ENCODE measurements around the gene CRB3. TPM values are rescaled to one million over a fixed set of nuclear protein-coding genes. Genes with fewer than 3 reads are reported as not detected.

Gene CRB3
- total and polyA plus RNA-seq, 9 of the 15 experiments (the other 6 are each of a cell fraction or from before 2014, with no cell fraction given), result 0.49 TPM; not detected in 8

DNA sequence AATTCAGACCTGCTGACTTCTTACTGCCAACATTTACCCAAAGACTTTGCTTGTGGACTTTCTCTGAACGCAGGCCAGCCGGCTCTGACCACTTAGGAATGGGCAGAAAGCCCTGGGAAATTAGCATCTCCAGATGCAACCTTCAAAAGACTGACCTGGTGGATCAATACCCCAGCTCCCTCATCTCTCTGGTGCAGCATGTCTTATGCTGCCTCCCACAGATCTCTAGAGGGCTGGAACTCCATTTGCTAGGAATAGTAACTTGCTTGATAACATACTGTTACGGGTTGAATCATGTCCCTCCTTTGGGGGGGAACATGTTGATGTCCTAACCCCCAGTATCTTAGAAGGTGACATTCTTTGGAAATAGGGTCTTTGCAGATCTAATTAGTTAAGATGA, 17.6 kb upstream of the CRB3 start:
- CTCF ChIA-PET (ENCODE audit: low intra/inter-chr PET ratio), result no interaction called here
- no peaks in the 10 kb centered on the region for H3K79me2 ChIP-seq (ENCODE audit: control insufficient read depth, insufficient read depth, low read length)
- no peaks in the 10 kb centered on the region; a peak in 1 of 5 replicates for H3K4me1 ChIP-seq (replicated peaks in 1 of 2; ENCODE audit: control insufficient read depth in 2 of 2, insufficient read depth in 2 of 2, low read length in 2 of 2)
- 86% methylated on average over 3 of the region's 3 CpGs for WGBS (ENCODE audit: insufficient coverage, low coverage, missing lambda C conversion rate)
- no peak for ATAC-seq
- H4K20me1 ChIP-seq (replicated peaks; ENCODE audit: control insufficient read depth, insufficient read depth, low read length), result no peaks in the 10 kb centered on the region
- in situ Hi-C loops (cut with MboI), result no loop called here
- intact Hi-C loops (cut with micrococcal nuclease), result no loop called here
- no peaks in the 10 kb centered on the region for H3K9me1 ChIP-seq (ENCODE audit: control insufficient read depth, insufficient read depth, low read length)
- no peak for FAIRE-seq
- TF ChIP-seq BRD9 (IDR thresholded peaks at IDR 0.05; ENCODE audit: low read depth, partially characterized antibody), result no peak
- no peak for TF ChIP-seq NFIX (CRISPR knock-in tag; IDR thresholded peaks at IDR 0.05; ENCODE audit: low read depth)
- TF ChIP-seq KDM5B (IDR thresholded peaks at IDR 0.05; ENCODE audit: insufficient replicate concordance, low read depth, low read length), result no peak
- no peak for TF ChIP-seq SUPT5H (IDR thresholded peaks at IDR 0.05)
- no peak overlapping the region for H3K27ac ChIP-seq (ENCODE audit: extremely low read depth, low read depth, low read length)
- no peaks in the 10 kb centered on the region for H3K27me3 ChIP-seq (ENCODE audit: control insufficient read depth in 2 of 2, insufficient read depth in 2 of 2, low read length in 2 of 2)
- H3K9ac ChIP-seq (ENCODE audit: insufficient read depth in 1 of 2, low read depth in 2 of 2, low read length in 2 of 2), result no peak overlapping the region
- BruUV-seq (replicated peaks), result no TSS peak
- POLR2A ChIA-PET, result no interaction called here
- H3K9me3 ChIP-seq (replicated peaks; ENCODE audit: control insufficient read depth, insufficient read depth, low read depth, low read length), result no peaks in the 10 kb centered on the region
- peaks cover 14% of the 10 kb centered on the region; the same call in 2 of the 3 replicates for H3K36me3 ChIP-seq (ENCODE audit: control insufficient read depth, insufficient read depth, low read length)
- H3K4me3 ChIP-seq, result no peak overlapping the region
- H3K4me2 ChIP-seq (ENCODE audit: insufficient read depth, low read length), result no peak overlapping the region
- DNase-seq (ENCODE audit: extremely low read depth in 1 of 4, low spot score in 3 of 4), result no peak
- no peak overlapping the region for H2AFZ ChIP-seq (ENCODE audit: low read depth, low read length)

DNA sequence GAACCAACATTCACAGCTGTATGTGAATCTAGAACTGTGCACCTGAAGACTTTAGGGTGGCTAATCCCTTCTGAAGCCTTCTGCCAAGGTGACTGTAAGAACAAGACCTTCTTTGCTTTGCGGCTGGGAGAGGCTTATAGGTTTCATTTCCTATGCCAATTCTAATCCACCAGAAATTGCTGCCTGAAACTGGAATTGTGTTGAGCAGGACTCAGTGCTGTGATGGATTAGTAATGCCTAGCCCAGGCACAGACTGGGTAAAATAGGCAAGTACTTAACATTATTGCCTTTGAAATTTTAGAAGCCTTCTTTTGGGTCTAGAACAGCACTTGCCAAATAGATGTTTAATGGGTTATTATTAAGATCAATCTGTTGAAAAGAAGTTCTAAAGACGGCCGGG, 16.0 kb upstream of the CRB3 start:
- ChIA-PET CTCF (ENCODE audit: low intra/inter-chr PET ratio) (no interaction called here), POLR2A (interaction anchor here (0.6 to 1.0 kb wide), 2 partner anchors 10 to 11 kb away, joined by 3 to 4 read pairs; no protein-coding TSS in a partner anchor)
- Histone ChIP-seq H3K4me3 (no peak overlapping the region), H3K9me1 (ENCODE audit: control insufficient read depth, insufficient read depth, low read length) (no peaks in the 10 kb centered on the region), H3K4me1 (replicated peaks in 1 of 2; ENCODE audit: control insufficient read depth in 2 of 2, insufficient read depth in 2 of 2, low read length in 2 of 2) (peaks cover 0 to 3% of the 10 kb centered on the region in 2 experiments; a peak in 1 of 5 replicates), H3K4me2 (ENCODE audit: insufficient read depth, low read length) (no peak overlapping the region), H3K9me3 (replicated peaks; ENCODE audit: control insufficient read depth, insufficient read depth, low read depth, low read length) (no peaks in the 10 kb centered on the region), H3K36me3 (ENCODE audit: control insufficient read depth, insufficient read depth, low read length) (peaks cover 23% of the 10 kb centered on the region), H4K20me1 (replicated peaks; ENCODE audit: control insufficient read depth, insufficient read depth, low read length) (no peaks in the 10 kb centered on the region), H3K9ac (ENCODE audit: insufficient read depth in 1 of 2, low read depth in 2 of 2, low read length in 2 of 2) (no peak overlapping the region), H3K79me2 (ENCODE audit: control insufficient read depth, insufficient read depth, low read length) (no peaks in the 10 kb centered on the region), H2AFZ (ENCODE audit: low read depth, low read length) (no peak overlapping the region), H3K27me3 (ENCODE audit: control insufficient read depth in 2 of 2, insufficient read depth in 2 of 2, low read length in 2 of 2) (no peaks in the 10 kb centered on the region), H3K27ac (ENCODE audit: extremely low read depth, low read depth, low read length) (no peak overlapping the region)
- in situ Hi-C loops (cut with MboI), result no loop called here
- ATAC-seq, result no peak
- intact Hi-C loops (cut with micrococcal nuclease), result no loop called here
- BruUV-seq (replicated peaks), result no TSS peak
- no peak for FAIRE-seq
- TF ChIP-seq ZNF24 (IDR thresholded peaks at IDR 0.05), result no peak
- TF ChIP-seq SNAPC5 (CRISPR knock-in tag; IDR thresholded peaks at IDR 0.05), result no peak
- TF ChIP-seq RUNX1 (IDR thresholded peaks at IDR 0.05; ENCODE audit: low read depth), result no peak
- peak; percentile 78; the same call in 1 of the 2 replicates for TF ChIP-seq ZBTB17 (CRISPR knock-in tag; IDR thresholded peaks at IDR 0.05)
- TF ChIP-seq MLLT1 (IDR thresholded peaks at IDR 0.05), result 0 out of 4 replicates have a peak, but pooled peaks of 1 of the 2 experiments have one; percentile 52
- 80% methylated on average over 3 of the region's 3 CpGs for WGBS (ENCODE audit: insufficient coverage, low coverage, missing lambda C conversion rate)
- DNase-seq (ENCODE audit: extremely low read depth in 1 of 4, low spot score in 3 of 4), result no peak

Data from K562 (cell line).